Calu3 (cell line): Measurements from ENCODE around the gene FAM43B. TPM values are rescaled to one million over a fixed set of nuclear protein-coding genes. Genes with fewer than 3 reads are reported as not detected.
A peak's percentile ranks its signal among the peaks of the same experiment; 100 is the strongest.

Experiments
- BruUV-seq: library from RNA; stranded (reverse); fragments of 400-500 nt; replicated peaks from 2 replicates; lab custom pipeline; 2021; lab: Mats Ljungman, UMichigan
- CTCF ChIA-PET: fragments of 300-600 bp; sonication (Branson Sonifier 250); formaldehyde crosslinking; loops from one replicate; lab custom pipeline; 2022; ENCODE audit warnings: antibody characterized with exemption; lab: Charles Lee
- DNase-seq: peaks from one replicate; pipeline ENCODE4 v3.0.0; 2022
- H3K27ac Mint-ChIP-seq: one replicate; pipeline ENCODE4 v1.8.0; 2022; ENCODE audit warnings: mixed read lengths; ENCODE audit not compliant: unreplicated experiment
- H3K27me3 Mint-ChIP-seq: one replicate; pipeline ENCODE4 v1.8.0; 2022; ENCODE audit warnings: mixed read lengths; ENCODE audit not compliant: unreplicated experiment
- H3K36me3 Mint-ChIP-seq: one replicate; pipeline ENCODE4 v1.8.0; 2022; ENCODE audit warnings: mild to moderate bottlenecking, moderate library complexity, mixed read lengths; ENCODE audit not compliant: insufficient read depth, unreplicated experiment
- H3K4me1 Mint-ChIP-seq: one replicate; pipeline ENCODE4 v1.8.0; 2022; ENCODE audit warnings: mild to moderate bottlenecking, low read depth, mixed read lengths; ENCODE audit not compliant: unreplicated experiment
- H3K4me3 Mint-ChIP-seq: one replicate; pipeline ENCODE4 v1.8.0; 2022; ENCODE audit warnings: mild to moderate bottlenecking, low read depth, moderate library complexity, mixed read lengths; ENCODE audit not compliant: unreplicated experiment
- H3K9me3 Mint-ChIP-seq: one replicate; pipeline ENCODE4 v1.8.0; 2022; ENCODE audit warnings: low read depth, mixed read lengths; ENCODE audit not compliant: unreplicated experiment
- intact Hi-C: fragments of 100-400 bp; cut with micrococcal nuclease; formaldehyde crosslinking; loops from one replicate; pipeline ENCODE4 v1.10.0; 2022; ENCODE audit not compliant: unreplicated experiment
- total RNA-seq: library from RNA; stranded (reverse); gene quantifications from 2 replicates; pipeline ENCODE4 v1.2.3, GENCODE V29; 2022
- TF ChIP-seq, protein P1 (sequence below): fragments of 200-600 bp; IDR thresholded peaks from one replicate; pipeline ENCODE4 v1.8.0; 2022; ENCODE audit warnings: antibody characterized with exemption; ENCODE audit not compliant: unreplicated experiment

FAM43B gene
- total RNA-seq, 1 experiment from 2014 or later, result not detected

DNA sequence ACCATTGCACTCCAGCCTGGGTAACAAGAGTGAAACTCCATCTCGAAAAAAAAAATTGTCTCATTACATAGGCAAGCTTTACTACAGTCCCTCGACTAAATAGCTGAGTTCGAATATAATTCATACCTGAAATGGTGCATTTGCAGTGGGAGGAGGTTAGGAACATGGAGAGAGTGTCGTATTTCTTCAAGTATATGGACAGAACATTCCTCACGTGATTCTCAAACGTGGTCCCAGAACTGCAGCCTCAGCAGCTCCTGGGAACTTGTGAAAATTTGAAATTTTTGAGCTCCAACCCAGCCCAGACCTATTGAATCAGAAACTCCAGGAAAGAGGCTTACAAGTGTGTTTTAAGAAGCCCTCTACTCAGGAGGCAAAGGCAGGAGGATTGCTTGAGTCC, 43.7 kb downstream of the FAM43B start:
- CTCF ChIA-PET, result no interaction called here
- BruUV-seq, result no TSS peak
- peaks cover 14% of the 10 kb centered on the region for H3K4me1 Mint-ChIP-seq

DNA sequence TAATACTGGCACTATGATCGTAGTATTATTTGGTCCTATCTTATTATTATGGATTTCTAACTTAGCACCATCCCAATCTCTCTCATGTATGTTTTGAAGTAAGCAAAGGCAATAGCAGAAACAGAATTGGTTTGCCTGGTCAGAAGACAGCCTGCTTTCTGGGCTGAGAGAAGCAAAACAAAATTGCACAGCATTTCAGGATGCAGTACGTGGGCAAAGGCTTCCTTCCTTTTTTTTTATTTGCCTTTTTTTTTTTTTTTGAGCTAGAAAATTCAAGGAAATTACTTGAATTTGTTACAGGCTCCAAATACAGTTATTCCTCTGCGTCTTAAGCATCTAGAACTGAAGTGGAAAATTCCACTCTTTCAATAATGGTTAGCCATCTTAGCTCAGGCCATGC, 45.3 kb downstream of the FAM43B start:
- peaks cover 23% of the 10 kb centered on the region for H3K4me1 Mint-ChIP-seq
- BruUV-seq, result no TSS peak
- H3K27ac Mint-ChIP-seq, result no peak overlapping the region
- no peaks in the 10 kb centered on the region for H3K27me3 Mint-ChIP-seq
- no peaks in the 10 kb centered on the region for H3K36me3 Mint-ChIP-seq
- peaks cover 4% of the 10 kb centered on the region for H3K9me3 Mint-ChIP-seq
- TF ChIP-seq, protein P1, sequence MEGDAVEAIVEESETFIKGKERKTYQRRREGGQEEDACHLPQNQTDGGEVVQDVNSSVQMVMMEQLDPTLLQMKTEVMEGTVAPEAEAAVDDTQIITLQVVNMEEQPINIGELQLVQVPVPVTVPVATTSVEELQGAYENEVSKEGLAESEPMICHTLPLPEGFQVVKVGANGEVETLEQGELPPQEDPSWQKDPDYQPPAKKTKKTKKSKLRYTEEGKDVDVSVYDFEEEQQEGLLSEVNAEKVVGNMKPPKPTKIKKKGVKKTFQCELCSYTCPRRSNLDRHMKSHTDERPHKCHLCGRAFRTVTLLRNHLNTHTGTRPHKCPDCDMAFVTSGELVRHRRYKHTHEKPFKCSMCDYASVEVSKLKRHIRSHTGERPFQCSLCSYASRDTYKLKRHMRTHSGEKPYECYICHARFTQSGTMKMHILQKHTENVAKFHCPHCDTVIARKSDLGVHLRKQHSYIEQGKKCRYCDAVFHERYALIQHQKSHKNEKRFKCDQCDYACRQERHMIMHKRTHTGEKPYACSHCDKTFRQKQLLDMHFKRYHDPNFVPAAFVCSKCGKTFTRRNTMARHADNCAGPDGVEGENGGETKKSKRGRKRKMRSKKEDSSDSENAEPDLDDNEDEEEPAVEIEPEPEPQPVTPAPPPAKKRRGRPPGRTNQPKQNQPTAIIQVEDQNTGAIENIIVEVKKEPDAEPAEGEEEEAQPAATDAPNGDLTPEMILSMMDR, result no peak
- intact Hi-C loops, result no loop called here
- CTCF ChIA-PET, result no interaction called here
- no peak overlapping the region for H3K4me3 Mint-ChIP-seq
- DNase-seq, result no peak

More for the DNA sequence above, 43.7 kb downstream of the FAM43B start:
- H3K27ac Mint-ChIP-seq, result no peak overlapping the region
- H3K27me3 Mint-ChIP-seq, result no peaks in the 10 kb centered on the region
- no peak overlapping the region for H3K4me3 Mint-ChIP-seq
- intact Hi-C loops, result no loop called here
- peaks cover 4% of the 10 kb centered on the region for H3K9me3 Mint-ChIP-seq
- no peak for DNase-seq
- no peaks in the 10 kb centered on the region for H3K36me3 Mint-ChIP-seq
- TF ChIP-seq, protein P1, result no peak

DNA sequence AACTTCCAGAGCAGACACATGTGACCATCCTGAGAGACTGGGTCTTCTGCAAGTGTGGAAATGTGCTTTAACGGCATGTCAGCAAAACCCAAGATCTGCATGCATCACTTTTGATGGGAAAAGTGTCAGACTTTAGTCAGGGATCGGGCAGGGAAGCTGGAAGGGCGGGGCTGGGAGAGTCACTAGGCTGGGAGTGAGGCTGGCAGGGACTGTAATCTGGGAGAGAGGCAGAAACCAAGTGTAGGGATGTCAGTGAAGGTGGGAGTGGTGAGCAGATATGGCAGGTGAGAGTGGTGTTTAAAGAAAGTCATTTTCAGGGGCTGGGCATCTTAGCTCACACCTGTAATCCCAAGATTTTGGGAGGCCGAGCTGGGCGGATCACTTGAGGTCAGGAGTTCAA, 47.8 kb downstream of the FAM43B start:
- CTCF ChIA-PET, result no interaction called here
- no peaks in the 10 kb centered on the region for H3K27me3 Mint-ChIP-seq
- intact Hi-C loops, result no loop called here
- no peaks in the 10 kb centered on the region for H3K36me3 Mint-ChIP-seq
- H3K27ac Mint-ChIP-seq, result peak overlapping the region; percentile 52
- BruUV-seq, result no TSS peak
- peaks cover 4% of the 10 kb centered on the region for H3K9me3 Mint-ChIP-seq
- no peak overlapping the region for H3K4me3 Mint-ChIP-seq
- DNase-seq, result no peak
- TF ChIP-seq, protein P1, result no peak
- peaks cover 43% of the 10 kb centered on the region for H3K4me1 Mint-ChIP-seq

DNA sequence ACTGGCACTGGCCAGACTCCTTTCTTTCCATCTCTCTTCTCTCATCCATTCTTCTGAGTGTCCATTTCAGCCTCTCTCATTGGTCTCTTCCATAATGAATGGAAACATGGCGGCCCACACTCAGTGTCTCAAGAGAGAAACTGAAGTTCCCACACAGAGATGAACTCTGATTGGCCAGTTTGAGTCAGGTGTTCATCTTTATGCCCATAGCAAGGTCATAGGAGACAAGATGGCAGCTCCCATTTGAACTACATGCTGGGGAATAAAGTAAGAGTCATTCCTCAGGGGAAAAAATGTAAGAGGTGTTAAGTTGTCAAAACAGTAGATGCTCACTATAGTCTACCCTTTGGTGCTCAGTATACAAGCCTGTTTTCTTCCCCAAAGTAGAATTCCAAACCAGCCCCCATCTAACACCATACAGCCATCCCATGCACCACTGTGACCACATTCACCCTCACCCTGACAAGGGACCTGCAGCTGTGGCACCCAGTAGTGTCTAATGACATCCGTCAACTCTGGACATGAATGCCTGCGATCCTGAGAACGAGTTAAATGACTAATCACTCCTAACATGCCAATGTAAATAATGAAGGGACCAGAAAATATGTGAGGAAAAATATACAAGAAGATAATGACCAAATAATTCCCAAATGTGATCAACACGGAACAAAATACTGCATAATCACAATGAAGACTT, 48.9 kb downstream of the FAM43B start:
- Mint-ChIP-seq H3K4me1 (peaks cover 43% of the 10 kb centered on the region), H3K36me3 (no peaks in the 10 kb centered on the region), H3K27ac (peak overlapping the region; percentile 59), H3K9me3 (peaks cover 4% of the 10 kb centered on the region), H3K27me3 (no peaks in the 10 kb centered on the region), H3K4me3 (peak overlapping the region; percentile 11)
- TF ChIP-seq, protein P1, result no peak
- CTCF ChIA-PET, result interaction anchor here (0.6 kb wide), 2 partner anchors 18 to 40 kb away, joined by 5 to 7 read pairs; no protein-coding TSS in a partner anchor
- intact Hi-C loops, result no loop called here
- no TSS peak for BruUV-seq
- no peak for DNase-seq
